ENCODE measurements around the gene SAT1. TPM values are rescaled to one million over a fixed set of nuclear protein-coding genes. Genes with fewer than 3 reads are reported as not detected.
"Not testable (repeated sequence)": the region's sequence is repeated elsewhere in the genome, so short reads cannot be mapped to it uniquely, and the experiment has no call there.

SAT1 gene
- total RNA-seq, 1 donor from 2014 or later = 108 TPM

DNA sequence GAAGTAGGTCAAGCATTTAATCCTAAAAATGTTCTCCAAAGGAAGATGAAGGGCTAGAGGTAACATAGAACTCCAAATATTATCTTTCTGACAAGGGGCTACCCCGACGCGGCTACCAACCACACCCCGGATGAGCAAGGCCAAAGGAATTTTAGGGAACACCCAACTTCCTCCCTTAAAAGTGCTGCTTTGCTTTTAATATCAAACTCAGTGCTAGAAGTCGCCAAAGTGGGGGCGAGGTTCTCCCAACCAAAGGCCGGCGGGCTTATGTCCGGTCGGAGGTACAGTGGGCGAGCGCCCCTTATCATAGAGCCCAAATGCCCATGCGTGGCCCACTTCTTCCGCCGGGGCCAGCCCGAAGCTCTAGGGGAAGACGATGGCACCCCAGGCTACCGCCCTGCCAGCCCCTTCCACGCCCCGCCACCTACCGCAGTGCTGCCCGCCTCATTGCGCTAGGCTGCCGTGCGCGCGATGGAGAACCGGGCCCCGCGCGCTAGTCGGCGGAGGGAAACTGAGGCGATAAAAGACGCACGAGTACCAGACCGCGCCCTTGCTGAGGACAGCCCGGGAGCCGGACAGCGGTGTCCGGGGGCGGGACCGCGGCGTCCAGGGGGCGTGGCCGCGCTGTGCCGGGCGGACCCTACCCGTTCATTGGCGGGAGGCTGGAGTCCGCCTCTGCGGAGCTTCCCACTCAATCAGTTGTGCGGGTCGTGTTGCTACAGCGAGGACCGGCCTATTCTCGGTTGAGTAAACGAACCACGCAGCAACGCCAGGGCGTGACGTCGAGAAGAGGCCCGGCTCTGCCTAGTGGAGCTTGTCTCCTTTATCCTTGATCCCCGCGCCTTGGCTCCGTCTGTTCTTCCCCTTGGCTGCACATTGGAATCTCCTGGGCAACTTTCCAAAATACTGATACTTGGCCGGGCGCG lies 40.0 kb upstream of the SAT1 start, which contains the start of gene ACOT9:
TSS of gene ACOT9 (minus strand) at position 580 of the 926 bp plus-strand sequence. CDS start at position 448, 132 bp downstream.
- no peak for TF ChIP-seq CTCF (conservative IDR thresholded peaks at IDR 0.05)
- peaks cover 2% of the 10 kb centered on the region for H3K36me3 Mint-ChIP-seq (ENCODE audit: low read depth)

GRCh38 chrX:23743623-23743971 lies 39.4 kb upstream of the SAT1 start:
- H3K36me3 Mint-ChIP-seq (ENCODE audit: low read depth); H3K27me3 Mint-ChIP-seq (ENCODE audit: low read depth); H3K9me3 Mint-ChIP-seq; DNase-seq (ENCODE audit: low read depth, low spot score): not testable (repeated sequence)
- H3K4me3 Mint-ChIP-seq = peak overlapping the region; percentile 93
- H3K4me1 Mint-ChIP-seq = peaks cover 27% of the 10 kb centered on the region
- peak overlapping the region; percentile 94 for H3K27ac Mint-ChIP-seq (ENCODE audit: unreplicated experiment)

More for the DNA sequence above, 40.0 kb upstream of the SAT1 start, which contains the start of gene ACOT9:
- Mint-ChIP-seq H3K27ac (ENCODE audit: unreplicated experiment) (peak within 1 kb of the TSS; percentile 94), H3K4me3 (peak within 1 kb of the TSS; percentile 93), H3K9me3 (no peaks in the 10 kb centered on the region), H3K4me1 (peaks cover 27% of the 10 kb centered on the region), H3K27me3 (ENCODE audit: low read depth) (no peaks in the 10 kb centered on the region)
- peak; percentile 80 for DNase-seq (ENCODE audit: low read depth, low spot score)

DNA sequence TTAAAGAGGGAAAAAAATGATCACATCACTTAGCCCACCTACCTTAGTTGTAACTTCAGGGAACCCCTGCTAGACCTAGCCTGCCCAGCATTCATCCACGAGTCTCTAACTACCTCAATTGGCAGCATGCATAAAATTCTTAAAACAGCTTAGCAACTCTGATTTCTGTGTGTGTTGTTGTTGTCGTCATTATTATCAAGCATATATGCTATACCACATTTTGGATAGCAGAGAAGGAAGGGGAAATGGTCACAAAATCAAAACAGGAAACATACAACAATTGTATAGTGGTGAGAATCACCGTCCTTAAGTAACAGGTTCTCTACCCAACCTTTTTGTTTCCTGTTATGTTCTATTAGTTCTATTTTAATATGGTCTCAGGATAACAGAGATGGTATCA lies 37.2 kb upstream of the SAT1 start:
- H3K9me3 Mint-ChIP-seq = no peaks in the 10 kb centered on the region
- H3K4me1 Mint-ChIP-seq = peaks cover 19% of the 10 kb centered on the region
- no peak overlapping the region for H3K27ac Mint-ChIP-seq (ENCODE audit: unreplicated experiment)

DNA sequence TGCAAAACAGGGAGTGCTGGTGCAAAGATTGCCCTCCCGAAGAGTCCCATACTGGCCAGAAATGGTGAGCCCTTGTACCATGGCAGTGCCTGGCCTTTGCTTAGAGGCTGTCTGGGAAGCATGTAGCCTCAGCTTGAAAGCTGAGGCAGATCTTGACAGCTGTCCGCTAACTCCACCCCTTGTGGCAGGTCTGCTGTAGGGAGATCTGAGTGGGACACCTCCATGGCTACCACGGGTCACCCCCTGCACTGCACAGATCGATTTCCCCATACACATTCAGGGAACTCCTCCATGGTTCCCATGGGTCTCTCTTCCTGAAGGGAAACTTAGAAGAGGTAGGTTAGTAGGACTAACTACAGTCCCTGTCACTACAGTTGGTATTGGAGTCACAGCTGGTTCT lies 33.8 kb upstream of the SAT1 start:
- H3K9me3 Mint-ChIP-seq = no peaks in the 10 kb centered on the region
- no peak overlapping the region for H3K27ac Mint-ChIP-seq (ENCODE audit: unreplicated experiment)
- no peaks in the 10 kb centered on the region for H3K36me3 Mint-ChIP-seq (ENCODE audit: low read depth)
- no peak overlapping the region for H3K4me3 Mint-ChIP-seq
- H3K4me1 Mint-ChIP-seq = no peaks in the 10 kb centered on the region
- TF ChIP-seq CTCF (conservative IDR thresholded peaks at IDR 0.05) = no peak
- no peak for DNase-seq (ENCODE audit: low read depth, low spot score)
- H3K27me3 Mint-ChIP-seq (ENCODE audit: low read depth) = no peaks in the 10 kb centered on the region

More for the DNA sequence above, 37.2 kb upstream of the SAT1 start:
- TF ChIP-seq CTCF (conservative IDR thresholded peaks at IDR 0.05) = no peak
- Mint-ChIP-seq H3K4me3 (no peak overlapping the region), H3K27me3 (ENCODE audit: low read depth) (no peaks in the 10 kb centered on the region), H3K36me3 (ENCODE audit: low read depth) (no peaks in the 10 kb centered on the region)
- no peak for DNase-seq (ENCODE audit: low read depth, low spot score)

- H3K27ac Mint-ChIP-seq (ENCODE audit: unreplicated experiment) = no peak overlapping the region
- H3K4me3 Mint-ChIP-seq = no peak overlapping the region
- DNase-seq (ENCODE audit: low read depth, low spot score) = no peak
- H3K27me3 Mint-ChIP-seq (ENCODE audit: low read depth) = no peaks in the 10 kb centered on the region
- no peaks in the 10 kb centered on the region for H3K4me1 Mint-ChIP-seq
- H3K9me3 Mint-ChIP-seq = no peaks in the 10 kb centered on the region
- no peak for TF ChIP-seq CTCF (conservative IDR thresholded peaks at IDR 0.05)
- no peaks in the 10 kb centered on the region for H3K36me3 Mint-ChIP-seq (ENCODE audit: low read depth)
Observed at GRCh38 chrX:23749576-23749975, 33.4 kb upstream of the SAT1 start.

Measured in neural crest cell (in vitro differentiated cells).